Amygdala (tissue), 56 donors: Measurements from ENCODE around the gene CSMD2.

ENCODE experiments used
- DNase-seq, 56 donors: peaks; one replicate each; lab custom pipeline; 2025; lab: John Stamatoyannopoulos, UW

CSMD2 gene

GRCh38 chr1:33876970-33877650 lies 287.9 kb downstream of the CSMD2 start:
- peak in 2 of 56 donors; percentile 16 to 24 for DNase-seq

GRCh38 chr1:33875862-33876261 lies 289.2 kb downstream of the CSMD2 start:
- DNase-seq: peak in 7 of 56 donors; percentile 7 to 55 (median 17)

GRCh38 chr1:33874636-33875035 lies 290.4 kb downstream of the CSMD2 start:
- DNase-seq: no peak

- DNase-seq: no peak
Observed at GRCh38 chr1:33872683-33873082, 292.3 kb downstream of the CSMD2 start.

- DNase-seq: no peak
Observed at GRCh38 chr1:33872275-33872674, 292.8 kb downstream of the CSMD2 start.

- DNase-seq: no peak
Observed at GRCh38 chr1:33867684-33868083, 297.3 kb downstream of the CSMD2 start.

- peak in 1 of 56 donors; percentile 41 for DNase-seq
Observed at GRCh38 chr1:33866281-33866680, 298.7 kb downstream of the CSMD2 start.

GRCh38 chr1:33864460-33865389 lies 300.3 kb downstream of the CSMD2 start:
- no peak for DNase-seq

GRCh38 chr1:33863779-33864178 lies 301.3 kb downstream of the CSMD2 start, which contains the start of gene HMGB4:
TSS of gene HMGB4 (plus strand) at chr1:33864079. CDS start at chr1:33864192, 113 bp downstream.
- DNase-seq: no peak

- no peak for DNase-seq
Observed at GRCh38 chr1:33860671-33861070, 304.4 kb downstream of the CSMD2 start.

- DNase-seq: no peak
Observed at GRCh38 chr1:33854091-33854490, 310.9 kb downstream of the CSMD2 start.

- peak in 2 of 56 donors; percentile 2 to 11 for DNase-seq
Observed at GRCh38 chr1:33853431-33853830, 311.6 kb downstream of the CSMD2 start.

GRCh38 chr1:33852711-33853110 lies 312.3 kb downstream of the CSMD2 start:
- DNase-seq: no peak

- no peak for DNase-seq
Observed at GRCh38 chr1:33850481-33850880, 314.5 kb downstream of the CSMD2 start.

- no peak for DNase-seq
Observed at GRCh38 chr1:33849211-33849610, 315.8 kb downstream of the CSMD2 start.

- no peak for DNase-seq
Observed at GRCh38 chr1:33848205-33848937, 316.7 kb downstream of the CSMD2 start.

GRCh38 chr1:33846861-33847260 lies 318.2 kb downstream of the CSMD2 start:
- no peak for DNase-seq

GRCh38 chr1:33844166-33844565 lies 320.9 kb downstream of the CSMD2 start:
- no peak for DNase-seq

GRCh38 chr1:33842348-33842747 lies 322.7 kb downstream of the CSMD2 start:
- DNase-seq: no peak

- DNase-seq: no peak
Observed at GRCh38 chr1:33841494-33841893, 323.5 kb downstream of the CSMD2 start.

GRCh38 chr1:33837635-33838034 lies 327.4 kb downstream of the CSMD2 start:
- no peak for DNase-seq
